Trophoblast cell (in vitro differentiated cells and primary cell): ENCODE measurements around the gene CFAP69. TPM values are rescaled to one million over a fixed set of nuclear protein-coding genes. Genes with fewer than 3 reads are reported as not detected.

ENCODE experiments used
- DNase-seq, 2 donors: peaks; one replicate each; pipeline ENCODE4 v3.0.0-alpha.2; 2016
- H2AFZ ChIP-seq: 2 replicates; pipeline ENCODE4 v1.6.1; 2013; ENCODE audit warnings: low read length, moderate library complexity, mild to moderate bottlenecking; ENCODE audit not compliant: insufficient read depth, poor library complexity
- H2AK5ac ChIP-seq: 2 replicates; pipeline ENCODE4 v1.6.1; 2013; ENCODE audit warnings: mild to moderate bottlenecking, low read length
- H2BK120ac ChIP-seq: 2 replicates; pipeline ENCODE4 v1.6.1; 2013; ENCODE audit warnings: low read length, mild to moderate bottlenecking, moderate library complexity; ENCODE audit not compliant: insufficient read depth, poor library complexity
- H2BK12ac ChIP-seq: 2 replicates; pipeline ENCODE4 v1.6.1; 2013; ENCODE audit warnings: mild to moderate bottlenecking, low read length, moderate library complexity
- H2BK5ac ChIP-seq: 2 replicates; pipeline ENCODE4 v1.6.1; 2013; ENCODE audit warnings: low read length, low read depth, moderate library complexity, mild to moderate bottlenecking; ENCODE audit not compliant: poor library complexity
- H3K14ac ChIP-seq: 2 replicates; pipeline ENCODE4 v1.6.1; 2013; ENCODE audit warnings: mild to moderate bottlenecking, low read length
- H3K18ac ChIP-seq: 2 replicates; pipeline ENCODE4 v1.6.1; 2013; ENCODE audit warnings: mild to moderate bottlenecking, low read length
- H3K23ac ChIP-seq: 2 replicates; pipeline ENCODE4 v1.6.1; 2013; ENCODE audit warnings: low read length
- H3K27ac ChIP-seq: 2 replicates; pipeline ENCODE4 v1.5.1; 2013; ENCODE audit warnings: low read depth, mild to moderate bottlenecking, inconsistent platforms, low read length, moderate library complexity
- H3K27me3 ChIP-seq: 2 replicates; pipeline ENCODE4 v1.6.1; 2013; ENCODE audit warnings: inconsistent platforms, mild to moderate bottlenecking, low read length, moderate library complexity; ENCODE audit not compliant: insufficient read depth
- H3K36me3 ChIP-seq, 2 experiments: 1 replicate in 1 of 2; 2 replicates in 1 of 2; pipeline ENCODE4 v1.6.1; 2013; ENCODE audit warnings: low read length in 2 of 2, mild to moderate bottlenecking in 2 of 2, moderate library complexity in 1 of 2; ENCODE audit not compliant: insufficient read depth in 2 of 2, control insufficient read depth in 1 of 2
- H3K4ac ChIP-seq: 2 replicates; pipeline ENCODE4 v1.6.1; 2013; ENCODE audit warnings: low read depth, mild to moderate bottlenecking, low read length, moderate library complexity
- H3K4me1 ChIP-seq, 2 experiments: 1 replicate in 1 of 2; 2 replicates in 1 of 2; pipeline ENCODE4 v1.6.1; 2013; ENCODE audit warnings: low read length in 2 of 2, mild to moderate bottlenecking in 2 of 2, moderate library complexity in 1 of 2; ENCODE audit not compliant: insufficient read depth in 2 of 2, control insufficient read depth in 1 of 2
- H3K4me2 ChIP-seq: 2 replicates; pipeline ENCODE4 v1.6.1; 2013; ENCODE audit warnings: inconsistent platforms, mild to moderate bottlenecking, low read length, moderate library complexity
- H3K4me3 ChIP-seq: 2 replicates; pipeline ENCODE4 v1.5.1; 2013; ENCODE audit warnings: mild to moderate bottlenecking, low read depth, low read length, inconsistent platforms
- H3K79me1 ChIP-seq: one replicate; pipeline ENCODE4 v1.6.1; 2013; ENCODE audit warnings: low read length
- H3K79me2 ChIP-seq: 2 replicates; pipeline ENCODE4 v1.6.1; 2013; ENCODE audit warnings: low read length, mild to moderate bottlenecking; ENCODE audit not compliant: control insufficient read depth, insufficient read depth, poor library complexity
- H3K9ac ChIP-seq: 2 replicates; pipeline ENCODE4 v1.6.1; 2013; ENCODE audit warnings: mild to moderate bottlenecking, low read length
- H3K9me3 ChIP-seq: 2 replicates; pipeline ENCODE4 v1.6.1; 2013; ENCODE audit warnings: low read depth, mild to moderate bottlenecking, control low read depth, inconsistent platforms, low read length; ENCODE audit not compliant: insufficient read depth
- H4K12ac ChIP-seq: 2 replicates; pipeline ENCODE4 v1.6.1; 2013; ENCODE audit warnings: low read depth, mild to moderate bottlenecking, low read length, moderate library complexity
- H4K8ac ChIP-seq: 2 replicates; pipeline ENCODE4 v1.6.1; 2013; ENCODE audit warnings: low read depth, mild to moderate bottlenecking, low read length, moderate library complexity
- H4K91ac ChIP-seq: one replicate; pipeline ENCODE4 v1.6.1; 2013; ENCODE audit warnings: low read depth, mild to moderate bottlenecking, low read length, moderate library complexity
- WGBS: extraction: QIAGEN DNeasy Blood & Tissue Kit; methylation state at CpG from one replicate; pipeline ENCODE4 v1.1.7; 2013; ENCODE audit warnings: missing lambda C conversion rate; ENCODE audit not compliant: insufficient read length, insufficient coverage; ENCODE audit errors: extremely low coverage; 5-methylcytosine and 5-hydroxymethylcytosine counted together
- polyA plus RNA-seq: library from polyadenylated mRNA; stranded (reverse); fragments of 200-250 nt; gene quantifications from 2 replicates; pipeline ENCODE4 v1.2.3, GENCODE V29; 2013

CFAP69 gene
- 0.31 and 0.40 TPM in 2 replicates for polyA plus RNA-seq

- no peak within 1 kb of the TSS for H3K23ac ChIP-seq
- H3K79me2 ChIP-seq = no peaks in the 10 kb centered on the region
- no CpG with 5 or more reads among the region's 59 CpGs for WGBS
- no peaks in the 10 kb centered on the region for H3K79me1 ChIP-seq
- H3K9me3 ChIP-seq = no peaks in the 10 kb centered on the region
- H3K18ac ChIP-seq = no peak within 1 kb of the TSS
- no peak within 1 kb of the TSS for H2BK120ac ChIP-seq
- peak within 1 kb of the TSS; percentile 85 for H4K8ac ChIP-seq
- peak within 1 kb of the TSS; percentile 82 for H3K4me3 ChIP-seq
- no peaks in the 10 kb centered on the region for H3K27me3 ChIP-seq
- H3K4me2 ChIP-seq = peak within 1 kb of the TSS; percentile 99
- no peak within 1 kb of the TSS for H4K91ac ChIP-seq
- H2AFZ ChIP-seq = peak within 1 kb of the TSS; percentile 92
- H2BK5ac ChIP-seq = no peak within 1 kb of the TSS
- H2AK5ac ChIP-seq = no peak within 1 kb of the TSS
- no peak within 1 kb of the TSS for H3K14ac ChIP-seq
- H2BK12ac ChIP-seq = no peak within 1 kb of the TSS
- H3K9ac ChIP-seq = peak within 1 kb of the TSS; percentile 75
- peak; percentile 64 to 83 for DNase-seq
- H3K36me3 ChIP-seq = no peaks in the 10 kb centered on the region
- peak within 1 kb of the TSS; percentile 10 for H4K12ac ChIP-seq
- H3K4ac ChIP-seq = no peak within 1 kb of the TSS
- H3K27ac ChIP-seq = no peak within 1 kb of the TSS
- H3K4me1 ChIP-seq = peaks cover 0 to 2% of the 10 kb centered on the region in 2 experiments
These were observed at the start of gene CFAP69 for GRCh38 chr7:90244909-90245851. Gene CFAP69 (plus strand): TSS chr7:90245174. CDS start chr7:90245425, 251 bp downstream.

- Histone ChIP-seq H4K8ac (no peak overlapping the region), H3K18ac (no peak overlapping the region), H4K91ac (no peak overlapping the region), H2AK5ac (no peak overlapping the region), H3K27ac (no peak overlapping the region), H3K36me3 (no peaks in the 10 kb centered on the region), H3K4me1 (no peaks in the 10 kb centered on the region), H3K79me1 (no peaks in the 10 kb centered on the region), H2BK120ac (no peak overlapping the region), H3K9me3 (no peaks in the 10 kb centered on the region), H3K4ac (no peak overlapping the region), H3K23ac (no peak overlapping the region), H3K4me2 (no peak overlapping the region), H2AFZ (no peak overlapping the region), H4K12ac (no peak overlapping the region), H3K79me2 (no peaks in the 10 kb centered on the region), H3K27me3 (no peaks in the 10 kb centered on the region), H2BK5ac (no peak overlapping the region), H3K9ac (no peak overlapping the region), H3K4me3 (no peak overlapping the region), H3K14ac (no peak overlapping the region), H2BK12ac (no peak overlapping the region)
- WGBS = no CpG with 5 or more reads among the region's 2 CpGs
- no peak for DNase-seq
These were observed 43.3 kb upstream of the CFAP69 start for GRCh38 chr7:90201500-90202195.

- Histone ChIP-seq H2AFZ (no peak overlapping the region), H3K4ac (no peak overlapping the region), H4K12ac (no peak overlapping the region), H3K79me1 (peaks cover 3% of the 10 kb centered on the region), H3K36me3 (no peaks in the 10 kb centered on the region), H2BK120ac (no peak overlapping the region), H2BK12ac (no peak overlapping the region), H3K23ac (no peak overlapping the region), H3K9ac (no peak overlapping the region), H3K18ac (no peak overlapping the region), H3K4me1 (peaks cover 2 to 3% of the 10 kb centered on the region in 2 experiments), H4K8ac (no peak overlapping the region), H3K27ac (no peak overlapping the region), H3K9me3 (no peaks in the 10 kb centered on the region), H3K79me2 (no peaks in the 10 kb centered on the region), H4K91ac (no peak overlapping the region), H3K4me2 (no peak overlapping the region), H2BK5ac (no peak overlapping the region), H3K14ac (no peak overlapping the region), H3K27me3 (no peaks in the 10 kb centered on the region), H3K4me3 (no peak overlapping the region), H2AK5ac (no peak overlapping the region)
- no peak for DNase-seq
- WGBS = no CpG with 5 or more reads among the region's 1 CpG
These were observed 37.0 kb upstream of the CFAP69 start for GRCh38 chr7:90207956-90208355.

GRCh38 chr7:90209776-90210175, 35.2 kb upstream of the CFAP69 start:
- Histone ChIP-seq H3K9me3 (no peaks in the 10 kb centered on the region), H3K4me2 (no peak overlapping the region), H4K12ac (no peak overlapping the region), H3K4ac (no peak overlapping the region), H3K79me1 (peaks cover 3% of the 10 kb centered on the region), H2BK120ac (no peak overlapping the region), H4K8ac (no peak overlapping the region), H3K4me1 (peaks cover 2 to 3% of the 10 kb centered on the region in 2 experiments), H4K91ac (no peak overlapping the region), H3K23ac (no peak overlapping the region), H2AFZ (no peak overlapping the region), H3K4me3 (no peak overlapping the region), H3K27ac (no peak overlapping the region), H2AK5ac (no peak overlapping the region), H2BK12ac (no peak overlapping the region), H2BK5ac (no peak overlapping the region), H3K9ac (no peak overlapping the region), H3K79me2 (no peaks in the 10 kb centered on the region), H3K27me3 (no peaks in the 10 kb centered on the region), H3K36me3 (no peaks in the 10 kb centered on the region), H3K18ac (no peak overlapping the region), H3K14ac (no peak overlapping the region)
- no CpG with 5 or more reads among the region's 1 CpG for WGBS
- DNase-seq = no peak
